Body of pancreas (tissue), 4 donors: Measurements from ENCODE around the gene DACH1. TPM values are rescaled to one million over a fixed set of nuclear protein-coding genes. Genes with fewer than 3 reads are reported as not detected.

ENCODE experiments used
- ATAC-seq: fragments of 150-250 bp; one replicate; pipeline ENCODE4 v1.9.1; 2016
- DNase-seq, 4 donors: peaks; one replicate each; pipeline ENCODE4 v3.0.0-alpha.2; 2019
- H3K27ac ChIP-seq, 4 donors: fragments of 200-600 bp; sonication (generic); 1 replicate in 3 of 4; 2 replicates in 1 of 4; pipeline versions ENCODE4 v1.5.1 to v1.6.1; 2016 to 2019; ENCODE audit warnings: mild to moderate bottlenecking in 1 of 4, mixed read lengths in 1 of 4, moderate library complexity in 1 of 4
- H3K27me3 ChIP-seq, 2 donors: fragments of 200-600 bp; sonication (generic); one replicate each; pipeline ENCODE4 v1.6.0; 2016; ENCODE audit warnings: mild to moderate bottlenecking in 1 of 2
- H3K36me3 ChIP-seq, 2 donors: fragments of 200-600 bp; sonication (generic); replicated peaks in 1 of 2; 2 replicates each; pipeline ENCODE4 v1.5.1; 2016; ENCODE audit warnings: low read depth in 2 of 2; ENCODE audit not compliant: insufficient read depth in 1 of 2
- H3K4me1 ChIP-seq: fragments of 200-600 bp; sonication (generic); one replicate; pipeline ENCODE4 v1.6.0; 2016
- H3K4me3 ChIP-seq, 2 donors: fragments of 200-600 bp; sonication (generic); 1 replicate in 1 of 2; 2 replicates in 1 of 2; pipeline ENCODE4 v1.5.1; 2016 to 2019
- H3K9me3 ChIP-seq, 3 donors: fragments of 200-600 bp; sonication (generic); 1 replicate in 2 of 3; 2 replicates in 1 of 3; pipeline ENCODE4 v1.5.1; 2016
- CTCF ChIP-seq, 7 experiments: fragments of 450-650 bp in 4 of 7; fragments of 200-600 bp in 3 of 7; sonication (generic) in 3 of 7; IDR thresholded peaks; one replicate each; pipeline ENCODE4 v1.5.1; 2016 to 2019; ENCODE audit warnings: antibody characterized with exemption in 7 of 7
- POLR2A ChIP-seq, 3 donors: fragments of 450-650 bp; IDR thresholded peaks; one replicate each; pipeline ENCODE4 v1.6.1; 2016; ENCODE audit warnings: antibody characterized with exemption in 3 of 3, mild to moderate bottlenecking in 2 of 3
- WGBS, 2 donors: methylation state at CpG; one replicate each; pipeline ENCODE4 v1.1.5; 2017; 5-methylcytosine and 5-hydroxymethylcytosine counted together
- intact Hi-C: fragments of 100-400 bp; cut with DNase I; formaldehyde crosslinking; loops from one replicate; pipeline ENCODE4 v1.15.1; 2023
- total RNA-seq, 2 donors: library from RNA; depleted of rRNA; stranded (reverse); fragments of >200 nt; gene quantifications; one replicate each; pipeline ENCODE4 v1.1.0, GENCODE V29; 2016

DACH1 gene
- total RNA-seq, 2 donors from 2014 or later = 2.9 to 3.3 TPM

GRCh38 chr13:71626421-71627117, 240.4 kb downstream of the DACH1 start:
- no peak for TF ChIP-seq CTCF (IDR thresholded peaks at IDR 0.05)
- no peak for TF ChIP-seq POLR2A (IDR thresholded peaks at IDR 0.05)
- Histone ChIP-seq H3K4me1 (peaks cover 2% of the 10 kb centered on the region), H3K36me3 (no peaks in the 10 kb centered on the region), H3K4me3 (no peak overlapping the region), H3K27me3 (no peaks in the 10 kb centered on the region), H3K27ac (no peak overlapping the region), H3K9me3 (no peaks in the 10 kb centered on the region)
- ATAC-seq (no peak), DNase-seq (no peak)
- WGBS, 2 donors = 66 to 76% methylated on average over 4 of the region's 4 CpGs
- intact Hi-C loops = no loop called here

GRCh38 chr13:71625694-71626093, 241.3 kb downstream of the DACH1 start:
- TF ChIP-seq CTCF (IDR thresholded peaks at IDR 0.05) (no peak), POLR2A (IDR thresholded peaks at IDR 0.05) (no peak)
- ATAC-seq (no peak), DNase-seq (no peak)
- Histone ChIP-seq H3K4me3 (no peak overlapping the region), H3K9me3 (no peaks in the 10 kb centered on the region), H3K36me3 (no peaks in the 10 kb centered on the region), H3K27me3 (no peaks in the 10 kb centered on the region), H3K27ac (no peak overlapping the region), H3K4me1 (peaks cover 6% of the 10 kb centered on the region)
- intact Hi-C loops = no loop called here

- ATAC-seq (no peak), DNase-seq (no peak)
- peaks cover 6% of the 10 kb centered on the region for H3K4me1 ChIP-seq
- intact Hi-C loops = no loop called here
- TF ChIP-seq CTCF (IDR thresholded peaks at IDR 0.05) (no peak), POLR2A (IDR thresholded peaks at IDR 0.05) (no peak)
- H3K4me3 ChIP-seq = no peak overlapping the region
- H3K36me3 ChIP-seq = no peaks in the 10 kb centered on the region
- H3K27ac ChIP-seq = no peak overlapping the region
- WGBS, 2 donors = 68 to 70% methylated on average over 5 of the region's 5 CpGs
- H3K9me3 ChIP-seq = no peaks in the 10 kb centered on the region
- no peaks in the 10 kb centered on the region for H3K27me3 ChIP-seq
These were observed 242.1 kb downstream of the DACH1 start for GRCh38 chr13:71624653-71625600.

GRCh38 chr13:71621174-71622124, 245.6 kb downstream of the DACH1 start:
- no peak for DNase-seq
- H3K27me3 ChIP-seq = no peaks in the 10 kb centered on the region
- H3K4me3 ChIP-seq = no peak overlapping the region
- intact Hi-C loops = no loop called here
- H3K9me3 ChIP-seq = no peaks in the 10 kb centered on the region
- WGBS, 2 donors = 38 to 40% methylated on average over 11 of the region's 11 CpGs
- no peak for ATAC-seq
- no peaks in the 10 kb centered on the region for H3K36me3 ChIP-seq
- TF ChIP-seq CTCF (IDR thresholded peaks at IDR 0.05) = no peak
- TF ChIP-seq POLR2A (IDR thresholded peaks at IDR 0.05) = no peak
- no peak overlapping the region for H3K27ac ChIP-seq
- peaks cover 6% of the 10 kb centered on the region for H3K4me1 ChIP-seq
